GM18873 (cell line): Measurements from ENCODE around the gene VAV1.

ENCODE experiments used
- ATAC-seq: cut with Tn5 transposase; IDR thresholded peaks from one replicate; pipeline ENCODE4 v1.9.1; 2021; ENCODE audit warnings: mild to moderate bottlenecking, moderate library complexity, moderate number of reproducible peaks; ENCODE audit not compliant: unreplicated experiment, low FRiP score

Gene VAV1

DNA sequence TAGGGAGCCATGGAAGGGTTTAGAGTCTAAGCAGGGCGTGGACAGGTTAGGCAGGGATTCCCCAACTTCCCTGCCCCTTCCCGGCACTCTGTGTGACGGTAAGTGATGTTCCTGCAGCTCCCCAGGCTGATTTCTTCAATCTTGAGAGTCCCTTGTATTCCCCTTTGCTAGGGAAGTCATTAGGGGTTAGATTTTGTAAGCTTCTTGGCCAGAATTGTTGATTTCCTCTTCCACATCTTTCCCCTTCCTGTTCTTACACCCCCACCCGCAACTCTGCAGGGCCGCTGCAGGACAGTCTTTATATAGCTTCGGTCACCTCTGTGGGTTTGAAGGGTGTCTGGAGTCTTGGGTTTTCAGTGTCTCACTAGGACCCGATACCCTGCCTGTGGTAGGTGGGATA lies 104.2 kb downstream of the VAV1 start:
- no peak for ATAC-seq

DNA sequence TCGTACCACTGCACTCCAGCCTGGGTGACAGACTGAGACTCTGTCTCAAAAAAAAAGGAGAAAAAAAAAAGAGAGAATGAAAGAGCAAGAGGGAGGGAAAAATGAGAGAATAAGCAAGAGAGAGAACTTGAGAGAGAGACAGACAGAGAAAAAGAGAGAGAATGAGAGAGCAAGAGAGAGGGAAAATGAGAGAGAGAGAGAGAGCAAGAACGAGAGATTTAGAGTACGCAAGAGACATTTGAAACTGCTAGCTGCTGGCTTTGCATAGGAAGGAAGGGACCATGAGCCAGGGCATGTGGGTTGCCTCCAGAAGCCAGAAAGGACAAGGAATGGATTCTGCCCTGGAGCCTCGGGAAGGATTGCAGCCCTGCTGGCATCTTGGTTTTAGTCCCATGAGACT lies 105.3 kb downstream of the VAV1 start:
- no peak for ATAC-seq

DNA sequence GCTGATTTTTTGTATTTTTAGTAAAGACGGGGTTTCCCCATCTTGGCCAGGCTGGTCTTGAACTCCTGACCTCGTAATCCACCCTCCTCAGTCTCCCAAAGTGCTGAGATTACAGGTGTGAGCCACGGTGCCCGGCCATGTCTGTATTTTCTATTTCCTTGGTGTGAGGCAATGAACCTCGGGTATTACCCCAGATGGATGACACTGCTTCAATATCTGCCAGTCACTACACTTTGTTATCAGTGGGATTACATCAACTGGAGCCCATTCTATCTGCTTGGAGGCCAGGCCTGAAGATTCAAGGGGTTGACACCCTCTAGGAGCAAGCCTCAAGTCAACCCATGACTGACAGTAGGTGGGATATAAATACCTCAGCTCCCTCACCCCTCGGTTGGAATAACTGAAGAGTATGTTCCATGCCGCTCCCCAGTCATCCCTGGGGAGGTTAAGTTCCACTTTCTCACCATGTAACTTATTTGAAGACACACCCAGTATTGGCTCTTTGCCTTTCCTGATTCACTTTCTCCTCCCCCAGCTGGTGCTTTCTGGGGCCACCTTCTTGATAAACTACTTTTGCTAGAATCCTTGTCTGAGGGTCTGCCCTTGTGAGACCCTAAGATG lies 113.9 kb downstream of the VAV1 start:
- no peak for ATAC-seq

DNA sequence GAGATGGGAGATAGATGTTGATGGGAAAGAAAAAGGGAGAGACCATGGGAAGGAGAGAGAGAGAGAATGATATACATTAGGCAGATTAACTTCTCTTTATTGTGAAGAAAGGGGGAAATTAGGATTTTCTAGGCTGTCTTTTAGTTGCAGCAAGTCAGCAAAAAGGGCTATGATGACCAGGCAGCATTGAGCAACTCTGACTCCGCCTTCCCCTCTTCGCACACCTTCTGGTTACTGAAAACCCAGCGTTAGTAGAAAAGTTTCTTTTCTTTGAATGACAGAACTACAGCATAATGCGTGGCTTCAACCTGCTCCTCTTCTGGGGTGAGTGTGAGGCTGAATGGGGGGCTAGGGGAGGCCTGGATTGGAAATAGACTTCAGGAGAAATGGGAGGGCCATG lies 114.8 kb downstream of the VAV1 start, which contains the start of gene ADGRE1:
ADGRE1 (plus strand) TSS at position 264 of the 400 bp plus-strand sequence; CDS start at position 294, 30 bp downstream.
- ATAC-seq, result no peak

DNA sequence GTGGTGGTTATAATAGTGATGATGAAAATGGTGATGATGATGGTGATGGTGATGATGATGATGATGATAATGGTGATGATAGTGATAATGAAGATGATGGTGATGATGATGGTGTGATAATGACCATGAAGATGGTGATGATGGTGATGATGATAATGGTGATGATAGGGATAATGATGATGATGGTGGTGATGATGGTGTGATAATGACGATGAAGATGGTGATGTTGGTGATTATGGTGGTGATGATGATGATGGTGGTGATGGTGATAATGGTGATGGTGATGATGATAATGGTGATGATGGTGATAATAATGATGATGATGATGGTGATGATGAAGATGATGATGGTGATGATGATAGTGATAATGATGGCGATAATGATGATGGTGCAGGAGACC lies 116.5 kb downstream of the VAV1 start:
- no peak for ATAC-seq

DNA sequence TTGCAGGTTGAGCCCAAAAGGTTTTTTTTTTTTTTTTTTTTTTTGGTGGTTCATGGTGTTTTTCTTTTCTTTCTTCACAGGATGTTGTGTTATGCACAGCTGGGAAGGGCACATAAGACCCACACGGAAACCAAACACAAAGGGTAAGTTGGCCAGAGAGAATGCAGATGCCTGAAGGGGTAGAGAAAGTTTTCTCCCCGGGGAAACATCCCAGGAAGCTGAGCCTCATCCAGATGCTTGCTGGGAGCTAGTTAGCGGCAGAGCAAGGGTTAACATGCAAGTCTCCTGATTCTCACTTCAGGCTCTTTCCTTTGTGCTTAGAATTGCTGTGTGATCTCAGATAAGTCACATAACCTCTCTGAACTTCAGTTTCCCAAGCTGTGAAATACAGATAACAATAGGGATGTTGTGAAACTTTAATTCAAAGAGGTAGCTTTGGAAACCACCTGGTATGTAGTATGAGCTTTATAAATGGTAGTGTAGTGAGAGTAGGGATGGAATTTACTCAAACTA lies 117.9 kb downstream of the VAV1 start:
- no peak for ATAC-seq

DNA sequence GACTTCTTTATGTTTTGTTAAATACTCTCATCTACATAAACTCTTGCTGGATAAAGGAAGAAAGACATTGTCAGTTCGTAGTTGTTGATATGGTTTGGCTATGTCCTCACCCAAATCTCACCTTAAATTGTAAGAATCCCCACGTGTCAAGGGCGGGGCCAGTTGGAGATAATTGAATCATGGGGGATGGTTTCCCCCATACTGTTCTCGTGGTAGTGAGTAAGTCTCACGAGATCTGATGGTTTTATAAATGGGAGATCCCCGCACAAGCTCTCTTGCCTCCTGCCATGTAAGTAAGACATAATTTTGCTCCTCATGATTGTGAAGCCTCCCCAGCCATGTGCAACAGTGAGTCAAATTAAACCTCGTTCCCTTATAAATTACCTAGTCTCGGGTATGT lies 118.4 kb downstream of the VAV1 start:
- no peak for ATAC-seq

DNA sequence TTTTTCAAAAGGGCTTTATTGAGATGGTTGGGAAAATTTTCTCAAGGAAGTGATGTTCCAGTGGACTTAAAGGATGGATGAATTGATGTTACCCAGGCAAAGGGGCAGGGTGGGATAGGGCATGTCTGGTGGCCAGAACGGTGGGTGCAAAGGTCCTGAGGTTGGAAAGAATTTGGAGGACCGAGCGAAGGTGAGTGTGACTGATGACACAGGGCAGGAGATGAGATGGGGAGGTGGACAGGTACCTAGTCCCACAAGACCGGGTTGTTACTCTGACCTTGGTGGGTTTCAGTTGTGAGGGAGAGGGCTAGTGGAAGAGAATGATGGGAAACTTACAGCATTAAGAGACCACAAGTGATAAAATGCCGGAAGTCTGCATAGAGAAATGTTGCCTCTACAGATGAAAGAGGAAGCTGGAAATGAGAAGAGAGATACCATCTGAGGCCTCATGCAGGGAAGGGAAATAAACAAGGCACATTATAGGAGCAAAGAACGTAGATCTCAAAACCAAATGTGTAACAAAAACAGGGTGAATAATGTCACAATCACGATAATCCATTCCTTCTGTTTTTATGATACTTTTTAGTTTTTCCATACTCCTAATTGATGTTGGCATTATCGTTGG lies 119.4 kb downstream of the VAV1 start:
- ATAC-seq, result no peak

DNA sequence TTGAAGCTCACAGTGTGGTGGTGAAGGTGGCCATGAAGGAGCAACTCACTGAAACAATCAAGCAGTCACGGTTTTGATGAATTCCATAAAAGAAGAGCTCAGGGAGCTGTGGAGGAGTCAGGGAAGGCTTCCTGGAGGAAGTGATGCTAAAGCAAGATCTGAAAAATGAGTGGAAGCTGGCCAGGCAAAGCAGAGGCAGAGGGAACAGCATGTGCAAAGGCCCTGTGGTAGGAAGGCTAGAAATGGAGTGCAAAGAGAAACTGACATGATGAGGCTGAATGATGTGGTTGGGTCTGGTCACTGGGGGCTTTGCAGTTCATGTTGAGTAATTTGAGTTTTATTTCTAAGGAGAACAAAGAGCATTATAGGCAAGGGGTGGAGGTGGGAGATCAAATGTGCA lies 121.8 kb downstream of the VAV1 start:
- no peak for ATAC-seq

DNA sequence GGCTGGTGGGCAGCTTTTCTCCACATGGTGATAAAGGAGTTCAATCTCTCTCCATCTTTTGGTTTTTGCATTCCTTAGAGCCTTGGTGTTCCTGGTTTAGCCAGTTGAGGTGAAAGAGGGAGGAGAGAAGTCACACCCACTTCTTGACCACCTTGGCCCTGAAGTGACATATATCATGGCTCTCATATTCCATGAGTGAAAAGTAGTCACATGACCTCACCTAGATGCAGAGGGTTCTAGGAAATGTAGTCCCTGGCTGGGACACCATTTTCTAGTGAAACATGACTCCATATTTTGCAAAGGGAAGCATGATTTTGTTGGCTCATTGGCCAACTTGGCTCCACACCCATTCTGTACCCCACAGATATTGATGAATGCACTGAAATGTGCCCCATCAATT lies 130.9 kb downstream of the VAV1 start:
- no peak for ATAC-seq

DNA sequence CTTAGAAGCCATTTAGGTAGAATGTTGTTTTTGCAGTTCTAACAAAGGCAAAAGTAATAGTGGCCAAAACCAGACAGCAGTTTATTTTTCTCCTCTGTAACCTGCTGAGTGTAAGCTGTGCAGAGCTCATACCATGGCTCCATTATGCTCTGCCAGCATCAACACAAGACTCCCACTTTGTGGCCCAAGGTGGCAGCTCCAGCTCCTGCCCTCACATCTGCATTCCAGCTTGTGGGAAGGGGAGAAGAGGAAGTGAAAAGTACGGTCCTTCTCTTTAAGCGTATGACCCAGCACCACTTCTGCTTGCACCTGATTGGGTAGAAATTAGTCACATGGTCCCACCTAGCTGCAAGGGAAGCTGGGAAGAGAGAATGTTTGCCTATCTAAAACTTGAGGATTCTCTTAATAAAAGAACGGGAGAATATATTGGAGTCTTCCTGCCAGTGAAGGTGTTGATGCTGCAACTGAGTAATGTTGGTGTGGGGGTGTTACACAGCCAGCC lies 134.1 kb downstream of the VAV1 start:
- ATAC-seq, result no peak
